CD4-positive, alpha-beta T cell (primary cell): ENCODE results near the gene IGF2R. TPM values are rescaled to one million over a fixed set of nuclear protein-coding genes. Genes with fewer than 3 reads are reported as not detected.
A peak's percentile ranks its signal among the peaks of the same experiment; 100 is the strongest.
"Not testable (repeated sequence)": the region's sequence is repeated elsewhere in the genome, so short reads cannot be mapped to it uniquely, and the experiment has no call there.

Source experiments
- ATAC-seq: fragments of 200-7000 bp; cut with Tn5 transposase; one replicate; pipeline ENCODE4 v1.10.0; 2022; ENCODE audit warnings: mild to moderate bottlenecking; ENCODE audit not compliant: poor library complexity
- CTCF ChIA-PET: fragments of 350-600 bp; sonication (Branson Sonifier 250); formaldehyde crosslinking; loops from one replicate; lab custom pipeline; 2021; ENCODE audit warnings: antibody characterized with exemption, inconsistent platforms; lab: Charles Lee
- POLR2A ChIA-PET: fragments of 350-600 bp; sonication (Branson Sonifier 250); formaldehyde crosslinking; loops from one replicate; lab custom pipeline; 2021; ENCODE audit warnings: antibody characterized with exemption, inconsistent platforms; lab: Charles Lee
- DNase-seq, 14 experiments: peaks; one replicate each; pipeline ENCODE4 v3.0.0-alpha.2; 2013 to 2020; ENCODE audit warnings: mixed read lengths in 2 of 14
- H3K27ac ChIP-seq, 2 donors: one replicate each; pipeline versions ENCODE4 v1.5.1 to v1.7.0; 2013; ENCODE audit warnings: low read length in 2 of 2, low read depth in 1 of 2, mild to moderate bottlenecking in 1 of 2
- H3K27me3 ChIP-seq, 2 experiments: 1 replicate in 1 of 2; 2 replicates in 1 of 2; pipeline versions ENCODE4 v1.6.1 to v1.7.0; 2013; ENCODE audit warnings: low read length in 2 of 2, control low read depth in 1 of 2, mild to moderate bottlenecking in 1 of 2, moderate library complexity in 1 of 2; ENCODE audit not compliant: insufficient read depth in 2 of 2, control insufficient read depth in 1 of 2
- H3K36me3 ChIP-seq: one replicate; pipeline ENCODE4 v1.6.1; 2013; ENCODE audit warnings: low read length, control low read depth; ENCODE audit not compliant: insufficient read depth
- H3K4me1 ChIP-seq: one replicate; pipeline ENCODE4 v1.6.1; 2013; ENCODE audit warnings: low read length, control low read depth; ENCODE audit not compliant: insufficient read depth
- H3K4me3 ChIP-seq: one replicate; pipeline ENCODE4 v1.5.1; 2013; ENCODE audit warnings: mild to moderate bottlenecking, low read length, moderate library complexity
- H3K9me3 ChIP-seq, 2 experiments: 1 replicate in 1 of 2; 2 replicates in 1 of 2; pipeline versions ENCODE4 v1.6.1 to v1.7.0; 2013; ENCODE audit warnings: low read length in 2 of 2, mild to moderate bottlenecking in 2 of 2, control low read depth in 1 of 2, moderate library complexity in 1 of 2; ENCODE audit not compliant: control insufficient read depth in 1 of 2, insufficient read depth in 1 of 2
- H3K27ac Mint-ChIP-seq: one replicate; pipeline ENCODE4 v1.8.0; 2020; ENCODE audit warnings: mixed read lengths
- H3K27me3 Mint-ChIP-seq: one replicate; pipeline ENCODE4 v1.8.0; 2021; ENCODE audit warnings: mixed read lengths
- H3K36me3 Mint-ChIP-seq: one replicate; pipeline ENCODE4 v1.8.0; 2021; ENCODE audit warnings: low read depth, mixed read lengths
- H3K4me1 Mint-ChIP-seq: one replicate; pipeline ENCODE4 v1.8.0; 2021; ENCODE audit warnings: low read depth, mixed read lengths
- H3K4me3 Mint-ChIP-seq: one replicate; pipeline ENCODE4 v1.8.0; 2020; ENCODE audit warnings: mild to moderate bottlenecking, mixed read lengths
- H3K9me3 Mint-ChIP-seq: one replicate; pipeline ENCODE4 v1.8.0; 2020; ENCODE audit warnings: mixed read lengths
- CTCF ChIP-seq: fragments of 200-600 bp; IDR thresholded peaks from one replicate; pipeline ENCODE4 v1.8.0; 2022; ENCODE audit warnings: antibody characterized with exemption, mild to moderate bottlenecking
- intact Hi-C, 2 experiments: fragments of 100-400 bp; cut with DNase I in 1 of 2; cut with micrococcal nuclease in 1 of 2; formaldehyde crosslinking; loops; one replicate each; pipeline versions ENCODE4 v1.15.1 to v1.9.0; 2023 to 2025; cut with DNase I, micrococcal nuclease
- total RNA-seq, 174 experiments: library from RNA in 2 of 174; stranded (reverse) in 2 of 174; gene quantifications; one replicate each; pipeline ENCODE4 v1.2.3 and lab custom pipeline; 2021 to 2026

IGF2R gene
- total RNA-seq, 2 experiments from 2014 or later, result 43.8 to 46.7 TPM

- peak; percentile 59 for ATAC-seq
- POLR2A ChIA-PET, result interaction anchor here (1.0 to 1.7 kb wide), 3 partner anchors 14 to 17 kb away, joined by 3 to 6 read pairs (median 5); no protein-coding TSS in a partner anchor
- H3K4me1 Mint-ChIP-seq, result peaks cover 67% of the 10 kb centered on the region
- intact Hi-C loops, result no loop called here
- peaks cover 40% of the 10 kb centered on the region for H3K4me1 ChIP-seq
- no peak for DNase-seq
- H3K4me3 Mint-ChIP-seq, result peak overlapping the region; percentile 12
- H3K4me3 ChIP-seq, result no peak overlapping the region
- H3K27ac ChIP-seq, result no peak overlapping the region
- no peak overlapping the region for H3K27ac Mint-ChIP-seq
- peaks cover 2% of the 10 kb centered on the region for H3K36me3 ChIP-seq
- H3K27me3 Mint-ChIP-seq, result no peaks in the 10 kb centered on the region
- H3K27me3 ChIP-seq, result no peaks in the 10 kb centered on the region
- H3K9me3 ChIP-seq, result peaks cover 0 to 5% of the 10 kb centered on the region in 2 experiments
- H3K9me3 Mint-ChIP-seq, result peaks cover 5% of the 10 kb centered on the region
- CTCF ChIA-PET, result no interaction called here
- H3K36me3 Mint-ChIP-seq, result peaks cover 49% of the 10 kb centered on the region
- TF ChIP-seq CTCF, result no peak
These were observed 30.4 kb downstream of the IGF2R start for GRCh38 chr6:159999240-159999671.

- no peak for ATAC-seq
- no peaks in the 10 kb centered on the region for H3K27me3 ChIP-seq
- no peak for DNase-seq
- no peak for TF ChIP-seq CTCF
- no peaks in the 10 kb centered on the region for H3K36me3 ChIP-seq
- Mint-ChIP-seq H3K27ac (no peak overlapping the region), H3K4me1 (peaks cover 61% of the 10 kb centered on the region), H3K9me3 (no peaks in the 10 kb centered on the region), H3K4me3 (no peak overlapping the region), H3K36me3 (peaks cover 39% of the 10 kb centered on the region), H3K27me3 (no peaks in the 10 kb centered on the region)
- POLR2A ChIA-PET, result interaction anchor here (0.8 to 1.7 kb wide), 4 partner anchors 14 to 24 kb away, joined by 3 to 6 read pairs (median 4); no protein-coding TSS in a partner anchor
- CTCF ChIA-PET, result no interaction called here
- no peak overlapping the region for H3K27ac ChIP-seq
- H3K9me3 ChIP-seq, result peaks cover 0 to 16% of the 10 kb centered on the region in 2 experiments
- no peak overlapping the region for H3K4me3 ChIP-seq
- intact Hi-C loops, result no loop called here
- H3K4me1 ChIP-seq, result peaks cover 45% of the 10 kb centered on the region
These were observed 31.4 kb downstream of the IGF2R start for GRCh38 chr6:160000280-160000704.

DNA sequence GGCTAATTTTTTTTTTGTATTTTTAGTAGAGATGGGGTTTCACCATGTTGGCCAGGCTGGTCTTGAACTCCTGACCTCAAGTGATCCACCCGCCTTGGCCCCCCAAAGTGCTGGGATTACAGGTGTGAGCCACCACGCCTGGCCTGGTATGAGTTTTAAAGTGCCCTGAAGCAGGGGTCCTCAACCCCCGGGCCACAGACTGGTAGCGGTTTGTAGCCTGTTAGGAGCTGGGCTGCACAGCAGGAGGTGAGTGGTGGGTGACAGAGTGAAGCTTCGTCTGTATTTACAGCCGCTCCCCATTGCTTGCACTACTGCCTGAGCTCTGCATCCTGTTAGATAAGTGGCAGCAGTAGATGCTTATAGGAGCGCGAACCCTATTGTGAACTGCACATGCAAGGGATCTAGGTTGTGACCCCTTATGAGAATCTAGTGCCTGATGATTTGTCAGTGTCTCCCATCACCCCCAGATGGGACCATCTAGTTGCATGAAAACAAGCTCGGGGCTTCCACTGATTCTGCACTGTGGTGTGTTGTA, 32.1 kb downstream of the IGF2R start:
- H3K27ac ChIP-seq, CTCF ChIA-PET, DNase-seq, H3K4me3 ChIP-seq, H3K27me3 Mint-ChIP-seq, H3K27me3 ChIP-seq, H3K36me3 ChIP-seq, H3K4me3 Mint-ChIP-seq, ATAC-seq, H3K9me3 Mint-ChIP-seq, H3K27ac Mint-ChIP-seq, intact Hi-C loops: not testable (repeated sequence)
- peaks cover 59% of the 10 kb centered on the region for H3K4me1 Mint-ChIP-seq
- H3K9me3 ChIP-seq, result peaks cover 0 to 22% of the 10 kb centered on the region in 2 experiments
- POLR2A ChIA-PET, result interaction anchor here (0.8 to 1.7 kb wide), 2 partner anchors 15 to 24 kb away, joined by 4 to 6 read pairs; no protein-coding TSS in a partner anchor
- H3K4me1 ChIP-seq, result peaks cover 45% of the 10 kb centered on the region
- peaks cover 32% of the 10 kb centered on the region for H3K36me3 Mint-ChIP-seq
